Left lobe of liver (tissue), 2 donors: Measurements from ENCODE around the gene SLC12A7. TPM values are rescaled to one million over a fixed set of nuclear protein-coding genes. Genes with fewer than 3 reads are reported as not detected.

Experiments
- ATAC-seq: fragments of 200-7000 bp; cut with Tn5 transposase; one replicate; pipeline ENCODE4 v1.9.1; 2020; ENCODE audit warnings: mild to moderate bottlenecking, moderate library complexity
- DNase-seq: peaks from one replicate; pipeline ENCODE4 v3.0.0-alpha.2; 2020; ENCODE audit warnings: low spot score
- total RNA-seq: library from RNA; stranded (reverse); gene quantifications from one replicate; pipeline ENCODE4 v1.2.1, GENCODE V29; 2021
- donor health status: DM: no; HTN: no; CAD: no; lungs with moderate emphysema.
- donor health status: DM: no; HTN: yes; CAD: no.

Gene SLC12A7
- total RNA-seq, 1 donor from 2014 or later, result 56.5 TPM

- ATAC-seq, result no peak
- no peak for DNase-seq
Observed at GRCh38 chr5:1041225-1042143, 70.4 kb downstream of the SLC12A7 start.

GRCh38 chr5:1040571-1040970 lies 71.3 kb downstream of the SLC12A7 start:
- no peak for ATAC-seq
- DNase-seq, result no peak

GRCh38 chr5:1039706-1040260 lies 72.1 kb downstream of the SLC12A7 start:
- ATAC-seq (no peak), DNase-seq (no peak)

GRCh38 chr5:1039210-1039548 lies 72.7 kb downstream of the SLC12A7 start:
- ATAC-seq (no peak), DNase-seq (no peak)

GRCh38 chr5:1038417-1039209 lies 73.2 kb downstream of the SLC12A7 start:
- no peak for DNase-seq
- no peak for ATAC-seq

GRCh38 chr5:1037671-1038416 lies 74.0 kb downstream of the SLC12A7 start:
- peak; percentile 43 for DNase-seq

GRCh38 chr5:1037123-1037670 lies 74.7 kb downstream of the SLC12A7 start:
- peak; percentile 12 for ATAC-seq
- DNase-seq, result no peak

More at GRCh38 chr5:1037671-1038416, 74.0 kb downstream of the SLC12A7 start:
- no peak for ATAC-seq

GRCh38 chr5:1036504-1037122 lies 75.2 kb downstream of the SLC12A7 start:
- ATAC-seq (no peak), DNase-seq (no peak)

- ATAC-seq (no peak), DNase-seq (no peak)
Observed at GRCh38 chr5:1035421-1036405, 76.2 kb downstream of the SLC12A7 start.

GRCh38 chr5:1034986-1035385 lies 76.9 kb downstream of the SLC12A7 start:
- ATAC-seq (no peak), DNase-seq (no peak)

- DNase-seq, result no peak
- no peak for ATAC-seq
Observed at GRCh38 chr5:1034421-1034905, 77.4 kb downstream of the SLC12A7 start.

- DNase-seq (no peak), ATAC-seq (no peak)
Observed at GRCh38 chr5:1033606-1034420, 78.0 kb downstream of the SLC12A7 start.

GRCh38 chr5:1033178-1033577 lies 78.7 kb downstream of the SLC12A7 start:
- DNase-seq (no peak), ATAC-seq (no peak)

GRCh38 chr5:1032551-1033027 lies 79.3 kb downstream of the SLC12A7 start:
- DNase-seq, result no peak
- ATAC-seq, result no peak

- DNase-seq (no peak), ATAC-seq (no peak)
Observed at GRCh38 chr5:1032011-1032410, 79.9 kb downstream of the SLC12A7 start.

- ATAC-seq, result no peak
- no peak for DNase-seq
Observed at GRCh38 chr5:1031306-1031959, 80.4 kb downstream of the SLC12A7 start.

- no peak for DNase-seq
- ATAC-seq, result no peak
Observed at GRCh38 chr5:1030801-1031271, 81.0 kb downstream of the SLC12A7 start.
